ENCODE data around the gene ACOT2.
"Not testable (repeated sequence)": the region's sequence is repeated elsewhere in the genome, so short reads cannot be mapped to it uniquely, and the experiment has no call there.

Gene ACOT2

DNA sequence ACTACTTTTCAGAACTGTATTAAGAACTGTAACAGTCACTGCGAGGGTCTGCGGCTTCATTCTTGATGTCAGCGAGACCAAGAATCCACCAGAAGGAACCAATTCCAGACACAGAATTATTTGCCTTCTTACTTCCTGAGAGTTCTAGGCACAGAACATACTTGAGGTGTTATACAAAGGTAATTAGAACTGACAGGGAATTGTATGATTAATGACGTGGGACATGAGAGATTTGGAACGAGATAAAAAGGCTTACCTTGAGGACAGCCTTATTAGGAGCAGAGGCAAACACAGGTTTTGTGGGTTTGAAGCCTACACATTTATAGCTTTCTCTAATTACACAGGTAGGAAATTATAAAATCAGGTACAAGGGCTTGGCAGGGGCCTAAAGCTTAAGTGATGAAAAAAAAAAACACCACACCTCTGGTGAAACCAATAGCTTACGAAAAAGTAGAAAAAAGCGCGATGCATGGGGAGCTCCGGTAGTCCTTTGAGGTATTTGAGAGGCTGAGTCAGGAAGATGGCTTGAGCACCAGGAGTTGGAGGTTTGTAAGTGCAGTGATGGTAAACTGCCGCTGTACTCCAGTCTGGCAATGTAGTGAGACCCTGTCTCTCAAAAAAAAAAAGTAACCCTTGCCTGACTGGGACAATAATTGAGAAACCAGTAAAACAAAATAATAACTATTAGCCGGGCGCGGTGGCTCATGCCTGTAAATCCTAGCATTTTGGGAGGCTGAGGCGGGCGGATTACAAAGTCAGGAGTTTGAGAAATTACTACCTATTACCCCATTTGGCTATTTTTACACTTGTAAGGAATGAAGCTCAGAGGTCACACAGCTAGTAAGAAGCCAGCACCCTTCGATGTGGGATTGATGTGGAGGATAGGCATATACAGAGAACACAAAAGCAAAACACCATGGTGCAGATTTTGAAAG is 795 bp upstream of the ACOT2 start:
- in situ Hi-C loops (cut with HindIII; ENCODE audit: low sequenced_read_pairs), result no loop called here

DNA sequence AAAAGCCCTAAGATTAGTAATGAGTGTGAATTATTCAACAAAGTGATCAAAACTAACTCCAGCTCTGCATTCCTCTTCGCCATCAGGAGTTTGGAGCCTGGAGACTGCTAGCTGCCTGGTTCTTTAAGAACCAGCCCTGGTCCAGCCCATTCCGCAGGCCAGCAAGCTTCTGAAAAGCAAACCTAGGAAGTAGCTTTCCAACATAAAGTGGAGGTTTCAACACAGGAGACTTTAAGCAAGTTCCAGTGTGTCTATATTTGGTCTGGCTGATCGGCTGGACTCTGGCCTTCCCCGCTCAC is 178 bp upstream of the ACOT2 start:
- in situ Hi-C loops (cut with HindIII; ENCODE audit: low sequenced_read_pairs), result not testable (repeated sequence)

- in situ Hi-C loops (cut with HindIII; ENCODE audit: low sequenced_read_pairs), result not testable (repeated sequence)
Measured at GRCh38 chr14:73570913-73571312, 1.9 kb downstream of the ACOT2 start.

DNA sequence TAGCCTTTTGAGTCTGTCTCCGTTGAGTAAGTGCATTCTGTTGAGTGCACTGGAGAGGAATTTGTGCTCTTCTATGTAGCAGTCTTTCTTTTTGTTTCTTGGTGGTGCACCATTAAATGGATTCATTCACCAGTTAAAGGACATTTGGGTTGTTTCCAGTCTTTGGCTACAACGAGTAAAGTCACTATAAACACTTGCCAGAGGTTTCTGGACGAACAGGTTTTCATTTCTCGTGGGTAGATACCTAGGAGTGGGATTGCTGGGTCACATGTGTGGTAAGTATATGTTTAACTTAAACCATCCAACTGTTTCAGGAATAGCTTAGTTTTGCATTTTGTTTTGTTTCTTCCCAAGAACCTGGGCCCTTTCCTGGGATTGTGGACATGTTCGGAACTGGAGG is 4.0 kb downstream of the ACOT2 start:
- in situ Hi-C loops (cut with HindIII; ENCODE audit: low sequenced_read_pairs), result not testable (repeated sequence)

DNA sequence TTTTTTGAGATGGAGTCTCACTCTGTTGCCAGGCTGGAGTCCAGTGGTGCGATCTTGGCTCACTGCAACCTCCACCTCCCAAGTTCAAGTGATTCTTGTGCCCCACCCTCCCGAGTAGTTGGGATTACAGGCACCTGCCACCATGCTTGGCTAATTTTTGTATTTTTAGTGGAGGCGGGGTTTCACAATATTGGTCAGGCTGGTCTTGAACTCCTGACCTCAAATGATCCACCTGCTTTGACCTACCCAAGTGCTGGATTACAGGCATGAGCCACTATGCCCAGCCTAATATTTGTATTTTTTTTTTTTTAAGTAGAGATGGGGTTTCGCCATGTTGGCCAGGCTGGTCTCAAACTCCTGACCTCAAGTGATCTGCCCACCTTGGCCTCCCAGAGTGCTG is 4.7 kb downstream of the ACOT2 start:
- in situ Hi-C loops (cut with HindIII; ENCODE audit: low sequenced_read_pairs), result not testable (repeated sequence)

DNA sequence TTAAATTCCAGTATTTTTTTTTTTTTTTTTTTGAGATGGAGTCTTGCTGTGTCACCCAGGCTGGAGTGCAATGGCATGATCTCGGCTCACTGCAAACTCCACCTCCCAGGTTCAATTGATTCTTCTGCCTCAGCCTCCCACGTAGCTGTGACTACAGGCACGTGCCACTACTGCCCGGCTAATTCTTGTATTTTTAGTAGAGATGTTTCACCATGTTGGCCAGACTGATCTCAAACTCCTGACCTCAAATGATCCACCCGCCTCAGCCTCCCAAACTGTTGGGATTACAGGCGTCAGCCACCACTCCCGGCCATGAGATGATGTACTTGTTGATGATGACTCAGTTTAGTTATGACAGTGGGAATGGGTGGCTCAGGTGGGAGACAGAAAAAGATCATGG is 5.2 kb downstream of the ACOT2 start:
- in situ Hi-C loops (cut with HindIII; ENCODE audit: low sequenced_read_pairs), result not testable (repeated sequence)

GRCh38 chr14:73576391-73576790 is 7.4 kb downstream of the ACOT2 start:
- in situ Hi-C loops (cut with HindIII; ENCODE audit: low sequenced_read_pairs), result no loop called here

DNA sequence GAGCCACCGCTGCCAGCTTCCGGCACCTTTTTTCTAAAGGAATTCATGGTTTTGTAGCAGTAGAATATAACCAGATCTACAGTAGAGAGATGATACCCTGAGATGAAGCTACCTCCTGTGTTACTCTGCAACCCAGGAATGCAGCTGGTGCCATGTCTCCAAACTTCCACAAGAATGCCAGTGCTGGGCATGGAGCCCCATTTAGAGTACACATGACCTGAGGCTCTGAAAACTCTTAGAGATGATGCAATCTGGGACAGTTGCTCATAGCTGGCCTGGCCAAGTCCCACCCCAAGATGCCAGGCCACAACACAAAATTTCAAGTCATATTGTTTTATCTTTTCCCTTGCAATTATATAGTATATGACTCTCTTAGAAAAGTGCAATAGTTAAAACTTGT is 8.2 kb downstream of the ACOT2 start:
- in situ Hi-C loops (cut with HindIII; ENCODE audit: low sequenced_read_pairs), result not testable (repeated sequence)

- in situ Hi-C loops (cut with HindIII; ENCODE audit: low sequenced_read_pairs), result not testable (repeated sequence)
Measured at GRCh38 chr14:73582102-73582979, 13.3 kb downstream of the ACOT2 start.

DNA sequence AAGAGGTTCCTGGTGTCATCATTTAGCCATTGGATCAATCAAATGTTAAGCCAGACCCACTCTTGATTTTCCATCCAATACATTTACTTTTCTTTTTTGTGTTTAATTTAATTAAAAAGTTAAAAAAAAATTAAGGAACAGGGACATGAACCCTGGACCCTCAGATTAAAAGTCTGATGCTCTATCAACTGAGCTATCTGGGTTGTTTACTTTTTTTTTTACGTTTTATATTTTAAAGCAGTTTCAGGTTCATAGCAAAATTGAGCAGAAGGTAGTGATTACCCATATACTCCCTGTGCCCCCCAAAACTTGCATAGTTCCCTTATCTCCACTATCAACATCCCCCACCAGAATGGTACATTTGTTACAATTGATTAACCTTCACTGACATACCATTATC is 19.7 kb downstream of the ACOT2 start:
- in situ Hi-C loops (cut with HindIII; ENCODE audit: low sequenced_read_pairs), result no loop called here

DNA sequence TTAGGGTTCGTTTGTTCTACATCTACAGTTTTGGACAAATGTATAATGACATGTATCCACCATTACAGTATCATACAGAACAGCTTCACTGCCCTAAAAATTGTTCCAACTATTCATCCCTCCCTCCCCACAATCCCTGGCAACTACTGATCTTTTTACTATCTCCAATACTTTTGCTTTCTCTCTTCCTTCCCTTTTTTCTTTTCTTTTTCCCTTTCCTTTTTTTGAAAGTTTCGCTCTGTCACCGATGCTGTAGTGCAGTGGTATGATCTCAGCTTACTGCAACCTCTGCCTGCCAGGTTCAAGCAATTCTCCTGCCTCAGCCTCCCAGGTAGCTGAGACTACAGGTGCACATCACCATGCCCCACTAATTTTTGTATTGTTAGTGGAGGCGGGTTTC is 20.1 kb downstream of the ACOT2 start:
- in situ Hi-C loops (cut with HindIII; ENCODE audit: low sequenced_read_pairs), result no loop called here

- in situ Hi-C loops (cut with HindIII; ENCODE audit: low sequenced_read_pairs), result not testable (repeated sequence)
Measured at GRCh38 chr14:73590673-73591004, 21.6 kb downstream of the ACOT2 start.

DNA sequence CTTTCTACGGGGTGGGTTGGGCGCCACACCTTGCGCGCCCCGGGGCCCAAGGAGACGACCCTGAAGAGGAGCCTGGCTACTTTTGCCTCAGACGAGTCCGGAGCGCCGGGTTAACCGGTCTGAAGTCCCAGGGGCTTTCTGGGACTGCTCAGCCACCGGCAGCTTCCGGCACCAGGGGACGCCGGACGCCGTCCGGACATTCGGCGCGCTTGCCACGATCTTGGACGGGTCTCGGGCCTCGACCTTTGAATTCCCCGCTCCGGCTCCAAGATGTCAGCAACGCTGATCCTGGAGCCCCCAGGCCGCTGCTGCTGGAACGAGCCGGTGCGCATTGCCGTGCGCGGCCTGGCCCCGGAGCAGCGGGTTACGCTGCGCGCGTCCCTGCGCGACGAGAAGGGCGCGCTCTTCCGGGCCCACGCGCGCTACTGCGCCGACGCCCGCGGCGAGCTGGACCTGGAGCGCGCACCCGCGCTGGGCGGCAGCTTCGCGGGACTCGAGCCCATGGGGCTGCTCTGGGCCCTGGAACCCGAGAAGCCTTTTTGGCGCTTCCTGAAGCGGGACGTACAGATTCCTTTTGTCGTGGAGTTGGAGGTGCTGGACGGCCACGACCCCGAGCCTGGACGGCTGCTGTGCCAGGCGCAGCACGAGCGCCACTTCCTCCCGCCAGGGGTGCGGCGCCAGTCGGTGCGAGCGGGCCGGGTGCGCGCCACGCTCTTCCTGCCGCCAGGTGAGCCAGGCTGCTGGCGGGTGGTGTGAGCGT is 22.9 kb downstream of the ACOT2 start, which contains the start of gene ACOT4:
TSS of gene ACOT4 (plus strand) at position 184 of the 760 bp plus-strand sequence. CDS start at position 271, 87 bp downstream.
- in situ Hi-C loops (cut with HindIII; ENCODE audit: low sequenced_read_pairs), result no loop called here

DNA sequence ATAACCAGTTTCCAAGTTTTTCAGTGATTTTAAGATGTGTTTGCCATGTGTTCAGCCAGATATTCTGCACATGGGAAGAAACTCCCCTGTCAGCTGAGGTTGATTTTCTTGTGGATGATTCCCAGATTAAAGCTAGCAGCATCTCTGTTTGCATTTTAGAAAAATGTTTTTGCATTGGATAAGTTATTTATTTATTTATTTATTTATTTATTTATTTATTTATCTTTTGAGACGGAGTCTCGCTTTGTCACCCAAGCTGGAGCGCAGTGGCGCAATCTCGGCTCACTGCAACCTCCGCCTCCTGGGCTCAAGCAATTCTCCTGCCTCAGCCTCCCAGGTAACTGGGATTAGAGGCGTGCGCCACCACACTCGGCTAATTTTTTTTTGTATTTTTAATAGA is 25.5 kb downstream of the ACOT2 start:
- in situ Hi-C loops (cut with HindIII; ENCODE audit: low sequenced_read_pairs), result no loop called here

DNA sequence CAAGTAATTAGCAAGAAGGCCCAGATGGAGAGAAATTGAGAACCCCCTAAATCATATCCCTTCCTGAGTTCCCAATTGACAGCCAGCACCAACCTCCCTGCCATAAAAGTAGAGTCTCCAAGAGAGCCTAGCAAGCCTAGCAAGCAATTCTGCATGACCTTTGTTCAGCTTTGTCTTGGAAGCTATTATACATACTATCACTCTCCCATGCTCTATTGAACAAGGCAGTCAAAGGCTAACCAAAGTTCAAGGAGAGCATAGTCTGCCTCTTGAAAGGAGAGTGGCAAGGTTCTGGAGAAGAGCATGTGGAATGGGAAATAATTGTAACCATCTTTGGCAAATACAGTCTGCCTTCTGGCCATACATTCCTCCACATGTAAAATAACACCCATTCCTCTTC is 30.5 kb downstream of the ACOT2 start:
- in situ Hi-C loops (cut with HindIII; ENCODE audit: low sequenced_read_pairs), result loop anchor here (5.0 kb wide), 1 partner anchor 102 kb away; no protein-coding TSS in a partner anchor

DNA sequence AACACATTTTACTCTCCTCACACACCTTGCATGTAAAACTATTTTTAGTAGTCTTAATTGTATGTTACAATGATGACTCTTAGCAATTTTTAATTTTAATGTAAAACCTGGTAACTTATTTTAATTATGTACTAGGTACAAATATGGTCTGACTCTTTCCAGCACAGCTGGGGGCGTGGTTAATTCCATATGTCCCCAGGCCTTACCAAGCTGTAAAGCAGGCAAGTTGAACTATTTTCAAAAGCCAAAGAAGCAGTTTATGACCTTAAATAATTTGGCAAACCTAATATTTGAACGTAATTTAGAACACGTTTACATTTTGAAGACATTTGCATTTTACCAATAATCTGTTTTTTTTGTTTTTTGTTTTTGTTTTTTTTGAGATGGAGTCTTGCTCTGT is 34.0 kb downstream of the ACOT2 start:
- in situ Hi-C loops (cut with HindIII; ENCODE audit: low sequenced_read_pairs), result no loop called here

- in situ Hi-C loops (cut with HindIII; ENCODE audit: low sequenced_read_pairs), result no loop called here
Measured at GRCh38 chr14:73606271-73606670, 37.3 kb downstream of the ACOT2 start.

DNA sequence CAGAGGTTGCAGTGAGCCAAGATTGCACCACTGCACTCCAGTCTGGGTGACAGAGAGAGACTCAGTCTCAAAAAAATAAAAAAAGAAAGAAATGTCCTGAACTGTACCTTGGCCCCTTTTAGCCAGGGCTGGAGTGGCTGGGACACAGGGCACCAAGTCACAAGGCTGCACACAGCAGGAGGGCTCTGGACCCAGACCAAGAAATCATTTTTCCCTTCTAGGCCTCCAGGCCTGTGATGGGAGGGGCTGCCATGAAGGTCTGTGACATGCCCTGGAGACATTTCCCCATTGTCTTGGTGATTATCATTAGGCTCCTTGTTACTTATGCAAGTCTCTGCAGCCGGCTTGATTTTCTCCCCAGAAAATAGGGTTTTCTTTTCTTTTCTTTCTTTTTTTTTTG is 38.2 kb downstream of the ACOT2 start:
- in situ Hi-C loops (cut with HindIII; ENCODE audit: low sequenced_read_pairs), result no loop called here

GRCh38 chr14:73610687-73611086 is 41.7 kb downstream of the ACOT2 start:
- in situ Hi-C loops (cut with HindIII; ENCODE audit: low sequenced_read_pairs), result no loop called here

DNA sequence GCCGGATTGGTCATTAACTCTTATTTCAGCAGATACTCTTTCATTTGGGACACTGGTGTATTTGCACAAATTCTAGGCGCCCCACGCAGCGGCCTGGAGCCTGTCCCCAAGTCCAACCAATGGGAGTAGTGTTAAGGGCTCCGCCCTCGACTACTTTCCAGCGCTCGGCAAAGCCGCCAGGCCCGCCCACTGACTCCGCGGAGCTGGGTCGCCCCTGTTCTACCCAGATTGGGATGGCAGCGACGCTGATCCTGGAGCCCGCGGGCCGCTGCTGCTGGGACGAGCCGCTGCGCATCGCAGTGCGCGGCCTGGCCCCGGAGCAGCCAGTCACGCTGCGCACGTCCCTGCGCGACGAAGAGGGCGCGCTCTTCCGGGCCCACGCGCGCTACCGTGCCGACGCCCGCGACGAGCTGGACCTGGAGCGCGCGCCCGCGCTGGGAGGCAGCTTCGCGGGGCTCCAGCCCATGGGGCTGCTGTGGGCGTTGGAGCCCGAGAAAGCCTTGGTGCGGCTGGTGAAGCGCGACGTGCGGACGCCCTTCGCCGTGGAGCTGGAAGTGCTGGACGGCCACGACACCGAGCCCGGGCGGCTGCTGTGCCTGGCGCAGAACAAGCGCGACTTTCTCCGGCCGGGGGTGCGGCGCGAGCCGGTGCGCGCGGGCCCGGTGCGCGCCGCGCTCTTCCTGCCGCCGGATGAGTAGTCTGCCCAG is 43.5 kb downstream of the ACOT2 start, which contains the start of gene ACOT6:
TSS of gene ACOT6 (plus strand) at position 179 of the 707 bp plus-strand sequence. CDS start at position 234, 55 bp downstream.
- in situ Hi-C loops (cut with HindIII; ENCODE audit: low sequenced_read_pairs), result no loop called here

DNA sequence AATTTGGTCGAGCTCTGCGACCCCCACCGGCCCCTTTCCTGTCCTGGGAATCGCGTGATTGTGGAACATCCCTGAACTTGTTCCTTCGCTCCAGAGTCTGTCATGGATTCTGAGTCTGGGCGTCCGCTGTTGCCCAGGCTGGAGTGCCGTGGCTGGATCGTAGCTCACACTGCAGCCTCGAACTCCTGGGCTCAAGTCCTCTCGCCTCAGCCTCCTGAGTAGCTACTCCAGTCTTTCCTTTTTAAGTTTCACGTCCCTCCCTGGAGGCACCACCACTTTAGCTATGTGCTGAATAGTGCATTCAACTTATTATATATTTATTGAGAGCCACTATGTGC is 44.0 kb downstream of the ACOT2 start:
- in situ Hi-C loops (cut with HindIII; ENCODE audit: low sequenced_read_pairs), result no loop called here
